ENCODE results near the gene RNF144A.

DNA sequence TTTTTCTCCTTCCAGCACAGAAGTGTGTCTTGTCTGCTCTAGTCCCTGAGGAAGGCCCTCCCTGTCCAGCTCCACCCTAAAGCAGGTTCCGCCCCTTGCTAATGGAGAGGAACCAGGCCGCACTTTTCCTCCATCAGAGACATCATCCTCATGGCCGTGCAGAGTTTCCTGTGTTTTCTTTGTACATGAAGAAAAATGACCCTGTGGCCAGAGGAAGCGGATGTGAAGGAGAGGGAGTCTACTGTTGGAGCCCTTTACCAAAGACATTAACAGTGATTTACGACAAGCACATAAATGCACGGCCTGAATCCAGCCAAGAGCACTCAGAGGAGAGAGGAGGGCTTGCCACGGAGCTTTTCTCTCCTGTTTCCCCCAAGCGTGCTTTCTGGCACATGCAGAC is 109.5 kb downstream of the RNF144A start:
- TF ChIP-seq, protein P1, sequence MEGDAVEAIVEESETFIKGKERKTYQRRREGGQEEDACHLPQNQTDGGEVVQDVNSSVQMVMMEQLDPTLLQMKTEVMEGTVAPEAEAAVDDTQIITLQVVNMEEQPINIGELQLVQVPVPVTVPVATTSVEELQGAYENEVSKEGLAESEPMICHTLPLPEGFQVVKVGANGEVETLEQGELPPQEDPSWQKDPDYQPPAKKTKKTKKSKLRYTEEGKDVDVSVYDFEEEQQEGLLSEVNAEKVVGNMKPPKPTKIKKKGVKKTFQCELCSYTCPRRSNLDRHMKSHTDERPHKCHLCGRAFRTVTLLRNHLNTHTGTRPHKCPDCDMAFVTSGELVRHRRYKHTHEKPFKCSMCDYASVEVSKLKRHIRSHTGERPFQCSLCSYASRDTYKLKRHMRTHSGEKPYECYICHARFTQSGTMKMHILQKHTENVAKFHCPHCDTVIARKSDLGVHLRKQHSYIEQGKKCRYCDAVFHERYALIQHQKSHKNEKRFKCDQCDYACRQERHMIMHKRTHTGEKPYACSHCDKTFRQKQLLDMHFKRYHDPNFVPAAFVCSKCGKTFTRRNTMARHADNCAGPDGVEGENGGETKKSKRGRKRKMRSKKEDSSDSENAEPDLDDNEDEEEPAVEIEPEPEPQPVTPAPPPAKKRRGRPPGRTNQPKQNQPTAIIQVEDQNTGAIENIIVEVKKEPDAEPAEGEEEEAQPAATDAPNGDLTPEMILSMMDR (IDR thresholded peaks at IDR 0.05) = no peak
- no peak for TF ChIP-seq POLR2AphosphoS5 (IDR thresholded peaks at IDR 0.05)
